Measurements from ENCODE around the gene GRIFIN.

Gene GRIFIN

DNA sequence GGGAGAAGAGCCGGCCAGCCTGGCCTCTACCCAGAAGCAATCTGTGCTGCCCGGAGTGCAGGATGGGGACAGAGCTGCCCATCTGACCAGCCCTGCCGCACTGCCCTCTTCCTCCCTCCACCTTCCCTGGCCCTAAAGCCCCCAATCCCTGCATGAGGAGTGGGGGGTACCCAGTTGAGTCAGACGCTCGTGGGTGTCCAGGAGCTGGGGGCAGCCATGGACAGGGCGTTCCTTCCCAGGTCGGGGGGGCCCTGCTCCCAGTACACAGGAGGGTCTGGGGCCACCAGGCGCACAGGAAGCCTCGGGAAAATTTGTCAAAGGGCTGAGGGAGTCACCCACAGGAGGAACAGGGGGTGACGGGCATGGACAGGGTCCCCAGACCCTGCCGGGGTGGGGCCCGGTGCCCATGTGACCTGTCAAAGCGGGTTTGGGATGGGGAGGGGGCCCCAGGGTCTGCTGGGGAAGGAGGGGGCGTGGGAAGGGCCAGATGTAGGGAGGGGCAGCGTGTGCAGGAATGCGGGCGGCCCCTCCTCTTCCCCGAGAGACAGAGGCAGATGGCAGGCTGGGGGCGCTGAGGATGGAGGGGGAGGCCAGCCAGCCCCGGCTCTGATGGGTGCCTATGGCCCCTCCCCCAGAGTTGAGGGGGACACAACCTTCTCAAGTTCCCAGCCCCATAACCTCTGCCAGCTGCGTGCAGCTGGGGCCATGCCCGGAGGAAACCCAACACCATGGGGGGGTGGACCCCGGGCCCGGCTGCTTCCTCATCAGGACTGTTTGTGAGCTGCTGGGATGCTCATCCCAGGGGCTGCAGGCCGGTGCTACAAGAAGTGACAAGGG, 21.5 kb upstream of the GRIFIN start:
- no peak for DNase-seq

DNA sequence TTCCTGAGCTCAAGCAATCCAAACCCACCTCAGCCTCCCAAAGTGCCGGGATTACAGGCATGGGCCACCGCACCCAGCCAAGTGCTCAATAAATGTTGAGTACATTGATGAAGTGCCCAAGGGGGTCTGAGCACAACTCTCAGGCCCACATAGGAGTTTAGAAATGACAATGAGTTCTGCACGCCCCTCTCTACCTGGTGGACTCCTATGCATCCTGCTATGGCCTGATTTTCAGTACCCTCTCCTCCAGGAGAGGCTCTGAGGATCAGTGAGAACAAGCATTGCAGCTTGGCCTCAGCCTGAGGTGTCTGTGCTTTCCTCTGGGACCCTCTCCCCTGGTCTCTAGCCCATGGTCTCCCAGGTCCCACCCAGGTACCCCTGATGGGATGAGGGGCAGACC, 20.9 kb upstream of the GRIFIN start:
- no peak for DNase-seq

DNA sequence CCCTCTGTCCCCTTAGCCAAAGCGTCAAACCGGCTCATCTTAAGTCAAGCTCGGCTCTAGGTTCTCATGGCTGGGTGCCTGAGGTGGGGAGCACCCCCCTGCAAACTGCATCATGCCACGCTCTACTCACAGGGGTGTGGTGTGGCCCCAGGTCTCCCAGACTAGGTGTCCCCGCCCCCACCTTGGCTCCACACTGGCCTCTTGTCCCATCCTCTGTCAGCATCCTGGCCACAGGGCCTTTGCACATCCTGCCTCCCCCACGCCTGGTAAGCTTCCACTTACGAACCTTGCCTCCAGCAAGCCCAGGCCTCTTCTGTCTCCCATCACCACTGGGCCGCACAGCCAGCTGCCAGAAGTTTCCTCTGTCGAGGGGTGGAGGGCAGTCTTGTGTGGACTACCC, 20.2 kb upstream of the GRIFIN start:
- no peak for DNase-seq

DNA sequence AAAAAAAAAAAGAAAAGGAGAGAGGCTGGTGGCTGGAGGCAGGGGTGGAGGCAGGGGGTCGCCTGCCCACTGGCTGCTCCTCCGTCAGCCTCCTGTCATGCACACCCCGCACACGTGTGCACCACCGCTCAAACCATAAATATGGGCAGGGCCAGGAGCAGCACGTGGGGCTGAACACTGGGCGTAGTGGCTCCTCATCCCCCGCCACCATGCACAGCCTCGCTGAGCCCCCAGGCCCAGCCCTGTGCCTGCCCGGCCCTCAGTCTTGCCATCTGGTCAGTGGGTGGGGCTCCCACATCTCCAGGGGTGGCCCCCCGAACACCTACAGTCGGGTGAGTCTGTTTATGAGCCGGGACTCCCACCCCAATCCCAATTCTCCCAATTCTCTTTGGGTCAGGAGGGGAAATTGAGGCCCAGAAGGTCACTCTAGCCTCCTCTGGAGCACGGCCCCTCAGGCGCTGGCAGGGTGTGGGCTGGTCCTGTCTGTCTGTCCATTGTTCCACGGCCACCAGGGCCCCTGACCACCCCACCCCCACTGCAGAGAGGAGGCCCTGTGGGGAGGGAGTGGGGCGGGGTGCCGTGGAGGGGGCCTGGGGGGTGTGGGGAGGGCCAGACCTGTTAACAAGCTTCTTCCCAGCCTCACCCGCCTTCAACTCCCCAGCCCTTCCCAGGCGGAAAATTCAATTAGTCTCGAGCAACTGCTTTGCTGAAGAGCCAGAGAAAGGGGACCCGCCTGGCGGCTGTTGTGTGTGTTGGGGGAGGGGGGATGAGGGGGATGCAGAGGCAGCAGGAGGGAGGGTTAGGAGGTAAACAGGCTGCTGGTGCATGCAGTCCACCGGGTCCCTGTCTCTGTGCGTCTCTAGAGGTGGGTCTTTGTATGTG, 19.5 kb upstream of the GRIFIN start:
- no peak for DNase-seq

DNA sequence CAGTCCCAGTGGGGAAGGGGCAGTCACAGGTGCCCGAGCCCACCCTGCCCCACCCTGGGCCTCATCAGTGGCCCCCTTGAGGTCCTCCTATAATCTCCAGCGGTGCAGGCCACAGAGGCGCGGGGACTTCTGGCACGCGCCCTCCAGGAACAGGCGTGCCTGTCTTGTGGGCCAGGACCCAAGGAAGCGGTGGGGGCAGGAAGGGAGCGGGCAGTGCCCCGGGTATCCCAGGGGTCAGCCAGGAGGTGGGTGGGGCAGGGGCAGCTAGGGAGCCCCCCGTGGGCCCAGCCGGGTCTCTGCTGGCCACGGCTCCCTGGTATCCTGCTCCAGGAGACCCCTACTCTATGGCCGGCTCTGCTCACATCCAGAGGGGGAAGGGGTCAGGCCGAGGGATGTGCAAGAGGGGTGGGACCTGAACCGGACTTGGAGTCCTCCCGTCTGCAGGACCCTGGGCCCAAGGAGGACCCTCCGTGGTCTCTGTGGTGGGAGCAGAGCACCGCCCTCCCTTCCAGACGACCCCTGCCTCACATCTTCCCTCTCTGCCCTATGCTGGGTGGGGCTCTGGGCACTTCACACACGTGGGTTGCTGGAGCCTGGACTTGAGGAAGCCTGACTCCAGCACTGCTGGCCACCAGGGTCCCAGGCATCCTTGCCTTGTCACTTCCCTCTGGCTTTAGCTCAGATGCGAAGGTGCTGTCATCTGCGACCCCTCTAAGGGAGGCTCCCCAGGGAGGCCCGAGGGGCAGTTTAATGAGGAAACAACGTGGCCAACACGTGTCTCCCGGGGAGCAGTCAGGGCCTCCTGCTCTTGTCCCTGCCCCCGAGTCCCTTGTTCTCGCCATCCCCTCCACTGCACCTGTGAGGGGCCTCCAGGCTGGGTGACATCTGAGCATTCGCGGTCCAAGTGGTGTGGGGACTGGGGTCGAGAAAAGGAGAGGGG, 18.3 kb upstream of the GRIFIN start:
- DNase-seq = no peak

DNA sequence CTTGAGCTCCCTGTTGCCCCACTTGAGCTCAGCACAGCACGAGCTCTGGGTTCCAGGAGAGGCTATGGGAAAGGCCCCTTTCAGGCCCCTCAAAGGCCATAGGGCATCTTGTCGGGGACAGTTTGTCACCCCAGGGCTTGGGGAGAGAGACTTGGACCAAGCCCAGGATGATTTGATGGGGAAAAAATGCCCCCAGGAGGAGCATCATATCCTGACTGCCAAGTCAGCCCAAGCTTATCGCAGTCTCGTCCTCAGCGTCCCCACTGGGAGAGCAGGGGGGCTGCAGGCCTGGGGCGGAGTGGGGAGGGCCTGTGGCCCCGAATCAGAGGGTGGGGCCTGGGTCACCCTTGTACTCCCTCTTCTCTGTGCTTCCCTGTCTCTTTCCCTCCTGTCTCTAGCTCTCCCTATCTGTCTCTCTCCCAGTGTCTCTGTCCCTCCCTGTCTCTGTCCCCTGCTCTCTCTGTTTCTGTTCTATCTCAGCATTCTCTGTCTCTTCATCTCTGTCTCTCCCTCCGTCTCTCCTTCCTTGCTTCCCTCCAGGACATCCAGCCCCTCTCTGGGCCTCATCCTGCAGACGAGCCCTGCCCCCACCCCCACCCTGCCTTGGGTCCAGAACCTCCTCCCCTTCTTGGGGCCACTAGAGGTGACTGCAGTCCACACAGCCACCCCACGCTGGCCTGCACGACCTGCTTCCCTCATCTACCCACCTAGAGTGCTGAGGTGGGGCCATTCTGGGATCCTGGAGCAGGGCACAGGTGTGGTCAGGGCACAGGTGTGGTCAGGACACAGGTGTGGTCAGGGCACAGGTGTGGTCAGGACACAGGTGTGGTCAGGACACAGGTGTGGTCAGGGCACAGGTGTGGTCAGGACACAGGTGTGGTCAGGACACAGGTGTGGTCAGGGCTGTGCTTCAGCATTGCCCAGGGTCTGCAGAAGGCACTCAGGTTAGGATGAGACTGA, 17.3 kb upstream of the GRIFIN start:
- DNase-seq = no peak

DNA sequence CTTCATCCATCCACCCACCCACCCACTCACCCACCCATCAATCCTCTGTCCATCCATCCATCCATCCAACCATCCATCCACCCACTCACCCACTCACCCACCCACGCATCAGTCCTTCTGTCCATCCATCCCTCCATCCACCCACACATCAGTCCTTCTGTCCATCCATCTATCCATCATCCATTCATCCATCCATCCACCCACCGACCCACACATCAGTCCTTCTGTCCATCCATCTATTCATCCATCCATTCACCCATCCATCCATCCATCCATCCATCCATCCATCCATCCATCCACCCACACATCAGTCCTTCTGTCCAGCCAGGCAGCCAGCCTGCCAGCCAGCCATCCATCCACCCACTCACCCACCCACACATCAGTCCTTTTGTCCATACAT, 15.8 kb upstream of the GRIFIN start:
- no peak for DNase-seq

DNA sequence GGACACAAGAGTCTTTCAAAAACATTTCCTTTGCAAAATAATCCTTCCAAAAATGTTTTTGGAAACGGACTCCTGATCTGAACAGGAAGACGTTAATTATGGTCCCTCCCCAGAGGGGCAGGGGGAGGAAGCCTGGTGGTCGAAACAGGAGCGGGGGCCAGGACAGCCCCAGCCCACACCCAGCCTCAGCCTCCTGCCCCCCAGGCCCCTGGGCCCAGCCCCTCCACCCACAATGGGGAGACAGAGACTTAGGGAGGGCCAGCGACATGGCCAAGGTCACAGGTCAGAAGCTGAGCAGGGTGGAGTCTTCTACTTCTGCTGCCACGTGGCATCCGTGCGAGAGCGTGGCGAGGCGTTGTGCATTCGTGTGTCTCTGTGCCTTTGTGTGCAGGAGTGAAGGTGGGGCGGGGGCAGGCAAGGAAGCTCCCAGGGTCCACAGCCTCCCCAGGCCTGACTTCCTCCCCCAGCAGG, 14.0 kb upstream of the GRIFIN start:
- DNase-seq = no peak

DNA sequence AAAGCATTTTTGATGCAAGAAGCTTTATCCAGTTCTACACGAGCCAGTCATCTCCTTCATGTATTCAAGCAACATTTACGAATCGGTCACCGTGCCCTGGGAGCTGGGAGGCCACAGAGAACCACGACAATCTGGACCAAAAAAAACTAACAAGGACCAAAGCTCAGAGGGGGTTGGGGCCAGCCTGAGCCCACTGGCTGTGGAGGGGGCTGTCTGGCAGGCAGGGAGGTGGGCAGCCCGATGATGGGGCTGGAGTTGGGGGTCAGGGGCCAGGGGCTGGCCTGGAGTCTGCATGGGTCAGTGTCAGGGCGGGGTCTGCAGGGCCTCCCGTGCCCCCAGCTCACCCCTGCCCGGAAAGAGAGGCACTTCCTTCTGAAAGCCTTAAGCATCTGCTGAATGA, 12.5 kb upstream of the GRIFIN start:
- no peak for DNase-seq

DNA sequence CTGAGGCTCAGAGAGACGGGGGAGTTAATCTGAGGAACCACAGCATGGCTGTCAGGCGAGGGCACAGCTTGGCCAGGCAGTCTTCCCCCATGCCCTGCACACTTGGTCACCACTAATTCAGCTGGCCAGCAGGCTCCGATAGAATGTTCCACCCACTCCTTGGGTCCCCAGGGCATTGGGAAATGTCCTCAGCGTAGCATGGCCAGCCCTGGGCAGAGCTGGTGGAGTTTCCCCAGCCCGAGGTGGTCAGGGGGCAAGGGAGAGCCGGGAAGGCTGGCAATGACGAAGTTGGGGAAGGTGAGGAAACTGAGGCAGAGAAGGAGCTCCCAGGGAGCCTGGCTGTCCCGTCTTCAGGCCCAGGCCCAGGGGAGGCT, 12.1 kb upstream of the GRIFIN start:
- no peak for DNase-seq

DNA sequence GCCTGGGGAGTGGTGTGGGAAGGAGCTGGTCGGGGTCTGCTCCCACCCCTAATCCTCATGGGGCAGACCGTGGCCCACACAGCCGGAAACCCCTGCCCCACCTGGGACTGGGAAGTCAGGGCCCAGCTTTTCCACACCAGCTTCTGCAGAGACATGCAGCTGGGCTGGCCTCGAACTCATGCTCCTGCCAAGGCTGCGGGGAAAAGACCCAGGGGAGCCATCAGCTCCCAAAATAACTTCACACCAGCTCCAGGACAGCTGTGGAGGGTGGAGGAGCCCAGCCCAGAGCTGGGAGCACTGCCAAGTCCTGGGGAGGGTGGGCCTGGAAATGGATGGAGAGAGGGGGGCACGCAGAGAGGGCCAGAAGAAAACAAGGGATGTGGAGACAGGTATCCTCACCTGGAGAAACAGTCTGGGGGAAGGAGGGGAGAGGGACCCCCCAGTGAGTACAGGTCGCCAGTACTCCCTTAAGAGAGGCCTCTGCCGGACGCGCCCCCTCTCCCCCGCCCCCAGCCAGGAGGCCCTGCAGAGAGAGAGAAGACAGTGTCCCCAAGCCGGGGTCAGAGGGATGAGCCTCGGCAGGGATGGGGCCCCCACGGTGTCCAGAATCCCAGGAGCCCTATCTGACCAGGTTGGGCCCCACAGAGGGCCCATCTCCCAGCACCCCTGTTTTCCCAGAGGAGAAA, 11.5 kb upstream of the GRIFIN start:
- DNase-seq = no peak

DNA sequence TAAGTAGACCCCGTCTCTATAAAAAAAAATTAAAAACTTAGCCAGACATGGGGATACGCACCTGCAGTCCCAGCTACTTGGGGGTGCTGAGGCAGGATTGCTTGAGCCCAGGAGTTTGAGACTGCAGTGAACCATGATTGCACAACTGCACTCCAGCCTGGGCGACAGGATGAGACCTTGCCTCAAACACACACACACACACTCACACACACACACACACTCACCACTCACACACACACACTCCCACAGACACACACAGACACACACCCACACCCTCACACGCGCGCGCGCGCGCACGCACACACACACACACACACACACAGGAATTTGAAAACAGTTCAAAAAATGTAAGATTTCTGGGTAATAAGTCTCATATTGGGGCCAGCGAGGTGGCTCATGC, 8.7 kb upstream of the GRIFIN start:
- no peak for DNase-seq

DNA sequence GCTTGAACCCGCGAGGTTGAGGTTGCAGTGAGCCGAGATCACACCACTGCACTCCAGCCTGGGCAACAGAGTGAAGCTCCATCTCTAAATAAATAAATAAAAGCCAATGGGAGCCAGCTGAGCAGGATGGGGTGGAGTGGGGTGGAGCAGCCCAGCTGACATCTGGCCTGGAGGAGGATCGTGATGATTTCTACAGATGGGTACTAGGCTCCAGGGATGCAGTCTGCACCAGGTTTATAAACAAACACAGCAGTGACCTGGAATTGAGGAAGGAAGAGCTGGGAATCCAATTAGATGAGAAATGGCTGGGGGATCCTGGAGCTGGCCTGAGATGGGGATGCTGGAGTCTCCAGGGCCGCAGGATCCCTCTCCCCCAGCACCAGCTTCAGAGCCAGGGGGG, 7.3 kb upstream of the GRIFIN start:
- no peak for DNase-seq

DNA sequence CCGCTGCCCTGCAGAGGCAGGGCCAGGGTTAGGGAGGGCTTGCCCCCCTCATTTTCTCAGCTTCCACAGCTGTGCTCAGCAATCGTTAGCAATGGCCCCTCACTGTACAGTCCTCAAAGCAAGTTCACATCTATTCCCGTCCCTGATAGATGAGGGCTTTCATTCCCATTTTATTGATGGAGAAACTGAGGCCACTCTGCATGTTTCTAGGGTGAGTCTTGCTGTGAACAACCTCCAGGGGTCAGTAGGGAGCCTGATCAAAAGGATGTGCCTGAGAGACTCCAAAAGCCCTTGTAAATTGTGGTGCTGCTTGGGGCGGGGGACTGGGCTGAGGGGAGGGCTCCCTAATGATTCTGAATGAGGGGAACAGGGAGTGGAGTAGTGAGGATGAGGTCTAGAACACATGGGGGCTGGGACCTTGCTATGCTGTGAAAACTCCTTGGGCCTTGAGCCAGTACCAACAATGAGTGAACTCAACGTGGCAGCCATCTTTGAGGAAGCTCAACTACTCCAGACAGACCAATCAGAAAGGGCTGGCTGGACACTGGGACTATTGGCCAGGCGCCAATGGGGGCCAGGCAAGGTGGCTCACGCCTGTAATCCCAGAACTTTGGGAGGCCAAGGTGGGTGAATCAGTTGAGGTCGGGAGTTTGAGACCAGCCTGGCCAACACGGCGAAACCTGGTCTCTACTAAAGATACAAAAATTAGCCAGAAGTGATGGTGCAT, 6.7 kb upstream of the GRIFIN start:
- no peak for DNase-seq

DNA sequence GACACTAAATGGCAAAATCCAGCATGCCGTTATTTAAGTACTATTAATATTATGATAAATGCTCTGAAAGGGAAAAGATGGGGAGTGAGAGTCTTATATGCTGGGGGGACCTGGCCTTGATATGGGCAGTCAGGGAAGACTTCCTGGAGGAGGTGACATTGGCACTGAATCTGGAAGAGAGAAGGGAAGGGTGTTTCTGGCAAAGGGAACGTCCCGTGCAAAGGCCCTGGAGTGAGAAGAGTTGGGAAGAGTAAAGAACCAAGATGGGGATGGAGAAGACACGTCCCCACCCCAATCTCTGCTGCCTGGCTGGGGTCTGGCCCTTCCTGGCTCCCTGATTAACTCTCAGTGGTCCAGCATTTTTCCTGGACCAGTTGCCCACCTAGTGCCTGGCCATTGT, 5.0 kb upstream of the GRIFIN start:
- DNase-seq = no peak

DNA sequence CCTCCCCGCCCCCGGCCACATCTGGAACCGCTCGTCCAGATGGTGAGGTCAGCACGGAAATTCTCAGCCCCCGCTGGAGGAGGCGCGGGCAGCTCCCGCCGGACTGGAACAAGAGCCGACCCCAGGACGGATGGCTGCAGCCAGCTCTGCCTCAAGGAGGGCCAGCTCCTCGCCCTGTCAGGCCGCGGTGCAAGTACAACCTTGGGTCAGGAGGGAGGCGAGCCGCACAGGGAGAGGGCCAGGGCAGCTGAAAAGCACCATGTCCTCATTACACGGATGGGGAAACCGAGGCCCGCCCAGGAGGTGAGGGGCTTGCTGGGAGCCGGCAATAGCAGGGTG, 3.8 kb upstream of the GRIFIN start:
- no peak for DNase-seq

DNA sequence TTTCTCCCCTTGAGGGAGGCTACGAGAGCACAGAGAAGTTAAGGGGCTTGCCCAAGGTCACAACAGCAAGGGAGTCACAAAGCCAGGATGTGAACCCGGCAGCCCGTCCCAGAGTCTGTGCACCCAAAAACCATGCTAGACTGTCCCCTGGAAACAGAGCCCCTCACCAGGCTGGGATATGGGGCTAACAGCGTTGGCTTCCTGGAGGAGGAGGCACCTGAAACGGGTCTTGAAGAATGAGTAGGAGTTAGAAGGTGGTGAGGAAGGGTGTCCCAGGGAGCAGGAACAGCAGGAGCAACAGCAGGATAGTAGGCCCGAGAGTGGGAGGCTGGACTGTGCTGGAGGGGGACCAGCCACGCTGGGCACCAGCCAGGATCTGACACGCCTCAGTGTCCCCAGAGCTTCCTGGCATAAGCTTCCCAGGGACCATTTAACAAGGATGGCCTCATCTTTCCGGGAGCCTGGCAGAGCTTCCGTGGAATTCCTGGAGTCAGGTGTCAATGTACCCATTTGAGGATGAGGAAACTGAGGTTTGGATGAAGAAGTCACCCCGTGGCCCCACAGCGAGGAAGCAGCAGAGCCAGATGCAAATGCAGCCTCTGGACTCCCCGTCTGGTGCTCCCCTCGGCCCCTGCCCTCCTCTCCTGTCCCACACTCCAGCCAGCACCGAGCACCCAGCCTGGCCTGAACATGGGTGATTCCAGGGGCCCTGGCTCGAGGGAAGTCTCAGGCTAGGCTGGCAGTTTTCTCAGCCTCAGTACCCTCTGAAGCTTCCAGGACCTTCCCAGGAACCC, 3.3 kb upstream of the GRIFIN start:
- no peak for DNase-seq

DNA sequence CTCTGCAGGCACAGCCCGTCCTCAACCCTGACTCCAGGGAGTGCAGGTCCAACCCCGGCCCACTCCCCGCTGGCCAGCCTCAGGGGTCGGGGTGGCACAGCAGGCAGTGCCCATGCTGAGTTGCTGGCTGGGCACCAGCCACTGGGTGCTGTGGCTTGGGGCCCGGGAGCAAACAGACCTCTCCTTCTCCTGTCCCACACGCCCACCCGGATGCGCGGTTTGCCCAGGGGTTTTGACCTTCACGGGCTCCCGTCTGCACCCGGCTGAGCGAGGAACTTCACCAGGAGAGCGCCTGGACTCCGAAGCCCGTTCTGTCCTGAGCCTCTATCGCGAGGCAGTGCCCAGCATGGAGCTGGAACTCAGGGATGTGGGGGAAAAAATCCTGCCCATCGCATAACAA, 2.6 kb upstream of the GRIFIN start:
- DNase-seq = no peak

DNA sequence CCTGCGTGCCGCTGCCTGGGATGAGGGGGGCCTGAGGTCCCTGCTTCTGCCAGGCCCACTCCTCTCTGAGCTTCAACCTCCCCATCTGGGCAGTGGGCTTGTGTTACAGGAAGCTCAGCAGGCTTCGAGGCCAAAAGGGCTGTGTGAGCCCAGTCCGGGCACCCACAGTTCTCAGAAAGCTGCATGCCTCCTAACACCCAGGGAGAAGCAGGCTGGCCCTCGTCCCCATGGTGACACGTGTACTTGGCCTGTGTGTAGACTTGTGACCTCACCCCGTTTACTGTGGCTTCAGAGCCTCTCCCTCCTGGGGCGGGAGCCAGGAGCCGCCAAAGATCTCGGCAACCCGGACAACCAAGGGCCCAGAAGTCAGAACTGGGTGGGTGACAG, 2.2 kb upstream of the GRIFIN start:
- no peak for DNase-seq
